Measurements from ENCODE around the gene AIFM3. TPM values are rescaled to one million over a fixed set of nuclear protein-coding genes. Genes with fewer than 3 reads are reported as not detected.

AIFM3 gene
- total and polyA plus RNA-seq, 2 of the 13 experiments (the other 11 are each of a cell fraction or from before 2014, with no cell fraction given) = 9.0 to 15.3 TPM

DNA sequence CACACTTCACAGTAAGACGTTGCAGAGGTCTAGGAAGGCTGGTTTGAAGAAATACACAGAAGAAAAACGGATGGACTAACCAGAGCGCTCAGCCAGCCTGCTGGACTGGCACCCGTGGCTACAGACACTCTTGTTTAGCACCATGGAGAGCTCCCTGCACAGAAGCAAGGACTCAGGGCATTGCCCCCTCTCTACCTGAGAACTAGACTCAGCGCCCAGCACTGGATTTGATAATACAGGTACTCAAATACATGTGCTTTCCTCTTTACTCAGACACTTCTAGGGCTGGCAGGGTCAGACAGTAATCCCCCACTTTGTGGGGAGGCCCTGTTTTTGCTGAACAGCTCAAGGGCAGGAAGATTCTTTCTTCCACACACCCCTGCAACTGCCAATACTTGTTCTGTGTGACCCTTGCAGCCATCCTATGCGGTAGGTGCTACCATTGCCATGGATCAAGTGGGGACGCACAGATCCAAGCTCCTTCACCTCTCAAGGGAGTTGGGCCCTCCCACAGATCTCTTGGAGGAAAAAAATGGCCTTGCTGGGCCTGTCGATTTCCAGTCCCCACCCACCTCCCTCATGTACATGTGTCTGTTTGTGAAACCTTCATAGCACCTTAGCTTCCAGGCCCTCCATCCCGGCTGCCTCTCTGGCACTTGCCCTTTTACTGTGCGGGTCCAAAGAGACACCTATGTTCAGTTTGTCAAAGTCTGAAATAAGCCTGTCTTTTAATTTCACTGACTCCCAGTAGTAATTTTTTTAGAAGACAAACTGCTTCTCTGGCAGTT lies 42.8 kb downstream of the AIFM3 start (continued):
- no peak for TF ChIP-seq TRAFD1 (CRISPR knock-in tag; IDR thresholded peaks at IDR 0.05; ENCODE audit: borderline replicate concordance)
- peak; percentile 78; the same call in 1 of the 2 replicates for TF ChIP-seq IKZF5 (CRISPR knock-in tag; IDR thresholded peaks at IDR 0.05)
- no peak for TF ChIP-seq MAF1 (CRISPR knock-in tag; IDR thresholded peaks at IDR 0.05; ENCODE audit: borderline replicate concordance)
- TF ChIP-seq ZBTB49 (CRISPR knock-in tag; IDR thresholded peaks at IDR 0.05; ENCODE audit: borderline replicate concordance) = peak; percentile 70; the same call in 1 of the 2 replicates
- TF ChIP-seq MIER2 (CRISPR knock-in tag; IDR thresholded peaks at IDR 0.05) = peak; percentile 99
- TF ChIP-seq TCF7 (IDR thresholded peaks at IDR 0.05; ENCODE audit: low read depth) = no peak
- no peak for TF ChIP-seq FOXP1 (IDR thresholded peaks at IDR 0.05)
- no peak for TF ChIP-seq FOXP1 (CRISPR knock-in tag; IDR thresholded peaks at IDR 0.05)
- no peak for TF ChIP-seq POLR2A (IDR thresholded peaks at IDR 0.05; ENCODE audit: insufficient read depth in 1 of 2, low read depth in 2 of 2, low read length in 2 of 2)
- TF ChIP-seq PAX8 (CRISPR knock-in tag; IDR thresholded peaks at IDR 0.05; ENCODE audit: borderline replicate concordance) = no peak
- no peak for TF ChIP-seq IRF9 (CRISPR knock-in tag; IDR thresholded peaks at IDR 0.05; ENCODE audit: borderline replicate concordance)
- no peak for TF ChIP-seq ZNF567 (CRISPR knock-in tag; IDR thresholded peaks at IDR 0.05; ENCODE audit: borderline replicate concordance)
- no peak for TF ChIP-seq TERF1 (CRISPR knock-in tag; IDR thresholded peaks at IDR 0.05)
- 0 out of 2 replicates have a peak, but pooled peaks have one; percentile 42 for TF ChIP-seq ZBTB38 (CRISPR knock-in tag; IDR thresholded peaks at IDR 0.05)
- no peak for TF ChIP-seq ZNF251 (CRISPR knock-in tag; IDR thresholded peaks at IDR 0.05)
- no peak for TF ChIP-seq ZNF776 (CRISPR knock-in tag; IDR thresholded peaks at IDR 0.05)
- TF ChIP-seq ZNF138 (CRISPR knock-in tag; IDR thresholded peaks at IDR 0.05; ENCODE audit: low read depth) = no peak
- no peak for TF ChIP-seq ZNF354B (CRISPR knock-in tag; IDR thresholded peaks at IDR 0.05)
- no peak for TF ChIP-seq NFYB (CRISPR knock-in tag; IDR thresholded peaks at IDR 0.05)
- no peak for TF ChIP-seq NCOA5 (CRISPR knock-in tag; IDR thresholded peaks at IDR 0.05)
- no peak for TF ChIP-seq TBP (CRISPR knock-in tag; IDR thresholded peaks at IDR 0.05)
- 0 out of 2 replicates have a peak, but pooled peaks have one; percentile 28 for TF ChIP-seq NPAS2 (CRISPR knock-in tag; IDR thresholded peaks at IDR 0.05; ENCODE audit: borderline replicate concordance)
- no peak for TF ChIP-seq SNRNP70 (IDR thresholded peaks at IDR 0.05; ENCODE audit: low read depth, low read length)
- peak; percentile 75; the same call in 1 of the 2 replicates for TF ChIP-seq YEATS2 (CRISPR knock-in tag; IDR thresholded peaks at IDR 0.05; ENCODE audit: borderline replicate concordance)
